Kidney (tissue), 14 donors: ENCODE data around the gene ITPK1. TPM values are rescaled to one million over a fixed set of nuclear protein-coding genes. Genes with fewer than 3 reads are reported as not detected.

Source experiments
- DNase-seq, 5 donors: peaks; one replicate each; pipeline ENCODE4 v3.0.0-alpha.2; 2013 to 2020
- FAIRE-seq: peaks from 2 replicates; lab custom pipeline; 2012; peaks lifted over from hg19 to GRCh38; lab: Jason Lieb, UNC
- H3K27ac ChIP-seq, 2 donors: one replicate each; pipeline ENCODE4 v1.7.0; 2013; ENCODE audit warnings: low read depth in 2 of 2, low read length in 2 of 2, inconsistent platforms in 1 of 2
- H3K27me3 ChIP-seq: one replicate; pipeline ENCODE4 v1.7.1; 2013; ENCODE audit warnings: low read length, inconsistent platforms; ENCODE audit not compliant: control insufficient read depth, insufficient read depth
- H3K36me3 ChIP-seq, 3 donors: one replicate each; pipeline versions ENCODE4 v1.7.0 to v1.7.1; 2013; ENCODE audit warnings: low read length in 3 of 3, control low read depth in 1 of 3, inconsistent platforms in 1 of 3; ENCODE audit not compliant: insufficient read depth in 3 of 3, control insufficient read depth in 2 of 3
- H3K4me1 ChIP-seq, 3 donors: one replicate each; pipeline versions ENCODE4 v1.7.0 to v1.7.1; 2013; ENCODE audit warnings: low read length in 3 of 3, inconsistent platforms in 1 of 3, low read depth in 1 of 3; ENCODE audit not compliant: control insufficient read depth in 2 of 3, insufficient read depth in 2 of 3
- H3K4me3 ChIP-seq, 3 donors: one replicate each; pipeline versions ENCODE4 v1.7.0 to v1.8.1; 2013; ENCODE audit warnings: low read length in 3 of 3, control low read depth in 1 of 3, inconsistent platforms in 1 of 3
- H3K9ac ChIP-seq, 3 donors: one replicate each; pipeline versions ENCODE4 v1.7.0 to v1.7.1; 2013; ENCODE audit warnings: low read length in 3 of 3, control low read depth in 1 of 3, inconsistent platforms in 1 of 3
- H3K9me3 ChIP-seq, 3 donors: one replicate each; pipeline versions ENCODE4 v1.7.0 to v1.7.1; 2013; ENCODE audit warnings: low read length in 3 of 3, control low read depth in 1 of 3, inconsistent platforms in 1 of 3; ENCODE audit not compliant: control insufficient read depth in 2 of 3, insufficient read depth in 1 of 3
- CTCF ChIP-seq: IDR thresholded peaks from 3 replicates; pipeline ENCODE4 v1.5.1; 2012; ENCODE audit warnings: mild to moderate bottlenecking, moderate library complexity, borderline replicate concordance; ENCODE audit not compliant: insufficient read depth; ENCODE audit errors: extremely low read depth
- intact Hi-C: fragments of 100-400 bp; cut with DNase I; formaldehyde crosslinking; loops from one replicate; pipeline ENCODE4 v1.11.1; 2022
- polyA plus RNA-seq: library from polyadenylated mRNA; stranded (reverse); fragments of 350-450 nt; fragmentation: Illumina TruSeq; extraction: RNeasy Lipid Tissue Mini Kit (QIAGEN cat#74804); gene quantifications from one replicate; pipeline ENCODE4 v1.2.3, GENCODE V29; 2014; ENCODE audit warnings: low read depth, low replicate concordance; ENCODE audit not compliant: insufficient read depth
- total RNA-seq: library from RNA; stranded (reverse); fragmentation: NEBNext Ultra II Directional; extraction: Animal tissue kit (Norgen Biotek cat#: 25700); gene quantifications from one replicate; pipeline ENCODE4 v1.2.1, GENCODE V29; 2021
- donor health status: control.
- donor health status: control.
- donor health status: control.
- donor health status: control.
- donor health status: control.
- donor health status: DM: yes; HTN: yes; CAD: no.
- donor health status: Normal renal cell carcinoma (clear cell type).

The ITPK1 gene
- total and polyA plus RNA-seq, 2 donors from 2014 or later: 43.6 to 92.0 TPM

GRCh38 chr14:93015064-93015463 lies 100.7 kb downstream of the ITPK1 start:
- Histone ChIP-seq H3K27ac (no peak overlapping the region), H3K9me3 (no peaks in the 10 kb centered on the region), H3K9ac (no peak overlapping the region), H3K4me1 (peaks cover 0 to 34% (median 22%) of the 10 kb centered on the region in 3 donors), H3K36me3 (no peaks in the 10 kb centered on the region), H3K4me3 (no peak overlapping the region), H3K27me3 (no peaks in the 10 kb centered on the region)
- no peak for DNase-seq
- intact Hi-C loops: no loop called here
- FAIRE-seq: no peak
- no peak for TF ChIP-seq CTCF

GRCh38 chr14:93014058-93015023 lies 101.4 kb downstream of the ITPK1 start:
- intact Hi-C loops: no loop called here
- no peak for FAIRE-seq
- H3K27ac ChIP-seq: no peak overlapping the region
- TF ChIP-seq CTCF: no peak
- H3K4me3 ChIP-seq: no peak overlapping the region
- H3K36me3 ChIP-seq: no peaks in the 10 kb centered on the region
- no peaks in the 10 kb centered on the region for H3K9me3 ChIP-seq
- H3K4me1 ChIP-seq: peaks cover 0 to 34% (median 22%) of the 10 kb centered on the region in 3 donors
- H3K9ac ChIP-seq: no peak overlapping the region
- no peak for DNase-seq
- H3K27me3 ChIP-seq: no peaks in the 10 kb centered on the region

- Histone ChIP-seq H3K9ac (no peak overlapping the region), H3K9me3 (no peaks in the 10 kb centered on the region), H3K36me3 (no peaks in the 10 kb centered on the region), H3K4me1 (peaks cover 0 to 37% (median 22%) of the 10 kb centered on the region in 3 donors), H3K27ac (no peak overlapping the region), H3K4me3 (no peak overlapping the region), H3K27me3 (no peaks in the 10 kb centered on the region)
- TF ChIP-seq CTCF: no peak
- intact Hi-C loops: no loop called here
- no peak for FAIRE-seq
- no peak for DNase-seq
Observed at GRCh38 chr14:93012951-93013719, 102.6 kb downstream of the ITPK1 start.
